ENCODE measurements around the gene C4orf46. TPM values are rescaled to one million over a fixed set of nuclear protein-coding genes. Genes with fewer than 3 reads are reported as not detected.

Gene C4orf46
- polyA plus RNA-seq, 4 donors, result 1.8 to 9.6 (median 3.9) TPM

Other genes with a start within 250 kb of the C4orf46 start
- gene RXFP1, start 150.0 kb downstream of the C4orf46 start, polyA plus RNA-seq, result under 1 TPM in 2 of 4 donors, not detected in 2; 0.16 to 0.53 TPM
- 10 to 100 TPM; 30.6 to 72.4 (median 43.0) TPM for gene ETFDH, start 409 bp upstream of the C4orf46 start, polyA plus RNA-seq
- 10 to 100 TPM; 28.4 to 91.3 (median 40.0) TPM for gene PPID, start 51.5 kb upstream of the C4orf46 start, polyA plus RNA-seq
- 10 to 100 TPM in 1 of 4 donors, 1 to 10 TPM in 3; 3.5 to 25.2 (median 6.7) TPM for gene FNIP2, start 97.1 kb upstream of the C4orf46 start, polyA plus RNA-seq